ENCODE data around the gene C1QTNF1.
"Not testable (repeated sequence)": the region's sequence is repeated elsewhere in the genome, so short reads cannot be mapped to it uniquely, and the experiment has no call there.

C1QTNF1 gene

GRCh38 chr17:79071161-79071740 is 47.3 kb downstream of the C1QTNF1 start:
- TF ChIP-seq CTCF (IDR thresholded peaks at IDR 0.05; ENCODE audit: low read depth, low read length) = no peak
- H3K4me3 ChIP-seq (ENCODE audit: low read depth, low read length) = no peak overlapping the region
- in situ Hi-C loops (cut with HindIII; ENCODE audit: low sequenced_read_pairs) = no loop called here
- no peak for DNase-seq (ENCODE audit: low read depth, low spot score)

- no peak for TF ChIP-seq CTCF (IDR thresholded peaks at IDR 0.05; ENCODE audit: low read depth, low read length)
- in situ Hi-C loops (cut with HindIII; ENCODE audit: low sequenced_read_pairs) = no loop called here
- DNase-seq (ENCODE audit: low read depth, low spot score) = no peak
- no peak overlapping the region for H3K4me3 ChIP-seq (ENCODE audit: low read depth, low read length)
Observed at GRCh38 chr17:79072544-79072943, 48.6 kb downstream of the C1QTNF1 start.

- no peak overlapping the region for H3K4me3 ChIP-seq (ENCODE audit: low read depth, low read length)
- TF ChIP-seq CTCF (IDR thresholded peaks at IDR 0.05; ENCODE audit: low read depth, low read length) = no peak
- in situ Hi-C loops (cut with HindIII; ENCODE audit: low sequenced_read_pairs) = no loop called here
- no peak for DNase-seq (ENCODE audit: low read depth, low spot score)
Observed at GRCh38 chr17:79073016-79073705, 49.2 kb downstream of the C1QTNF1 start.

GRCh38 chr17:79073706-79074088 is 49.7 kb downstream of the C1QTNF1 start:
- in situ Hi-C loops (cut with HindIII; ENCODE audit: low sequenced_read_pairs) = no loop called here
- TF ChIP-seq CTCF (IDR thresholded peaks at IDR 0.05; ENCODE audit: low read depth, low read length) = no peak
- H3K4me3 ChIP-seq (ENCODE audit: low read depth, low read length) = no peak overlapping the region
- DNase-seq (ENCODE audit: low read depth, low spot score) = no peak

GRCh38 chr17:79074121-79074648 is 50.2 kb downstream of the C1QTNF1 start:
- DNase-seq (ENCODE audit: low read depth, low spot score); in situ Hi-C loops (cut with HindIII; ENCODE audit: low sequenced_read_pairs): not testable (repeated sequence)
- H3K4me3 ChIP-seq (ENCODE audit: low read depth, low read length) = peak overlapping the region; percentile 31

GRCh38 chr17:79074649-79075445 is 50.9 kb downstream of the C1QTNF1 start, which contains the start of gene ENGASE:
Gene ENGASE, plus strand, starts transcription at chr17:79074824. Its CDS starts 121 bp downstream, at chr17:79074945.
- peak within 1 kb of the TSS; percentile 60 for H3K4me3 ChIP-seq (ENCODE audit: low read depth, low read length)
- peak; percentile 84 for DNase-seq (ENCODE audit: low read depth, low spot score)
- no peak for TF ChIP-seq CTCF (IDR thresholded peaks at IDR 0.05; ENCODE audit: low read depth, low read length)
- in situ Hi-C loops (cut with HindIII; ENCODE audit: low sequenced_read_pairs) = no loop called here

- H3K4me3 ChIP-seq (ENCODE audit: low read depth, low read length) = peak overlapping the region; percentile 60
- in situ Hi-C loops (cut with HindIII; ENCODE audit: low sequenced_read_pairs) = no loop called here
- TF ChIP-seq CTCF (IDR thresholded peaks at IDR 0.05; ENCODE audit: low read depth, low read length) = no peak
- no peak for DNase-seq (ENCODE audit: low read depth, low spot score)
Observed at GRCh38 chr17:79075446-79075750, 51.4 kb downstream of the C1QTNF1 start.
